Retinal pigment epithelial cell (primary cell): ENCODE measurements around the gene ZDHHC8.

Source experiments
- DNase-seq: peaks from one replicate; pipeline ENCODE4 v3.0.0-alpha.2; 2010; ENCODE audit warnings: low read depth
- H3K4me3 ChIP-seq: 2 replicates; pipeline ENCODE4 v1.5.1; 2011; ENCODE audit warnings: mild to moderate bottlenecking, low read length, control low read depth, moderate library complexity
- TF ChIP-seq, protein P1 (sequence below): conservative IDR thresholded peaks from 2 replicates; pipeline ENCODE4 v1.5.1; 2011; ENCODE audit warnings: low read depth, low read length, control low read depth, inconsistent platforms

ZDHHC8 gene

GRCh38 chr22:20086763-20087162 lies 44.8 kb upstream of the ZDHHC8 start:
- no peak overlapping the region for H3K4me3 ChIP-seq
- TF ChIP-seq, protein P1, sequence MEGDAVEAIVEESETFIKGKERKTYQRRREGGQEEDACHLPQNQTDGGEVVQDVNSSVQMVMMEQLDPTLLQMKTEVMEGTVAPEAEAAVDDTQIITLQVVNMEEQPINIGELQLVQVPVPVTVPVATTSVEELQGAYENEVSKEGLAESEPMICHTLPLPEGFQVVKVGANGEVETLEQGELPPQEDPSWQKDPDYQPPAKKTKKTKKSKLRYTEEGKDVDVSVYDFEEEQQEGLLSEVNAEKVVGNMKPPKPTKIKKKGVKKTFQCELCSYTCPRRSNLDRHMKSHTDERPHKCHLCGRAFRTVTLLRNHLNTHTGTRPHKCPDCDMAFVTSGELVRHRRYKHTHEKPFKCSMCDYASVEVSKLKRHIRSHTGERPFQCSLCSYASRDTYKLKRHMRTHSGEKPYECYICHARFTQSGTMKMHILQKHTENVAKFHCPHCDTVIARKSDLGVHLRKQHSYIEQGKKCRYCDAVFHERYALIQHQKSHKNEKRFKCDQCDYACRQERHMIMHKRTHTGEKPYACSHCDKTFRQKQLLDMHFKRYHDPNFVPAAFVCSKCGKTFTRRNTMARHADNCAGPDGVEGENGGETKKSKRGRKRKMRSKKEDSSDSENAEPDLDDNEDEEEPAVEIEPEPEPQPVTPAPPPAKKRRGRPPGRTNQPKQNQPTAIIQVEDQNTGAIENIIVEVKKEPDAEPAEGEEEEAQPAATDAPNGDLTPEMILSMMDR: no peak
- no peak for DNase-seq

GRCh38 chr22:20087319-20088262 lies 44.0 kb upstream of the ZDHHC8 start:
- H3K4me3 ChIP-seq: no peak overlapping the region
- no peak for DNase-seq
- TF ChIP-seq, protein P1: no peak

DNA sequence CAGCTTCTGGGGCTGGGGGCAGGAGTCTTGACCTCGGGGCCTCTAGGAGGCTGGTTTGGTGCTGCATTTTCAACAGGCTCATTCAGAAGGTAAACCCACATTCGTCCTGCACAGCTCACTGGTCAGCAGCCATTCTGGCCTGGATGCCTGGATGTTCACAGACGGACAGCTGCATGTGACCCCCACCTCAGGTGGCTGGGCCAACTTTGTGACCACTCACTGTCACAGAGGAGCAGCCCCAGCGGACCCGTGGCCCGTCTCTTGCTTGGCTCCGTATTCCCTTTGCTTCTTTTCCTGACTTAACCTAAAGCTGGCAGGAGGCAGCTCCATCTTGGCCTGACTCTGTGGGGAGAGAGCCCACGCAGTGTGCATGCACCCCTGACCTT lies 43.3 kb upstream of the ZDHHC8 start:
- no peak overlapping the region for H3K4me3 ChIP-seq
- TF ChIP-seq, protein P1: no peak
- DNase-seq: no peak

- TF ChIP-seq, protein P1: no peak
- no peak for DNase-seq
These were observed 42.2 kb upstream of the ZDHHC8 start for GRCh38 chr22:20089226-20089976.

GRCh38 chr22:20089977-20090729 lies 41.5 kb upstream of the ZDHHC8 start:
- H3K4me3 ChIP-seq: no peak overlapping the region
- DNase-seq: no peak
- TF ChIP-seq, protein P1: no peak

More at GRCh38 chr22:20089226-20089976, 42.2 kb upstream of the ZDHHC8 start:
- no peak overlapping the region for H3K4me3 ChIP-seq

DNA sequence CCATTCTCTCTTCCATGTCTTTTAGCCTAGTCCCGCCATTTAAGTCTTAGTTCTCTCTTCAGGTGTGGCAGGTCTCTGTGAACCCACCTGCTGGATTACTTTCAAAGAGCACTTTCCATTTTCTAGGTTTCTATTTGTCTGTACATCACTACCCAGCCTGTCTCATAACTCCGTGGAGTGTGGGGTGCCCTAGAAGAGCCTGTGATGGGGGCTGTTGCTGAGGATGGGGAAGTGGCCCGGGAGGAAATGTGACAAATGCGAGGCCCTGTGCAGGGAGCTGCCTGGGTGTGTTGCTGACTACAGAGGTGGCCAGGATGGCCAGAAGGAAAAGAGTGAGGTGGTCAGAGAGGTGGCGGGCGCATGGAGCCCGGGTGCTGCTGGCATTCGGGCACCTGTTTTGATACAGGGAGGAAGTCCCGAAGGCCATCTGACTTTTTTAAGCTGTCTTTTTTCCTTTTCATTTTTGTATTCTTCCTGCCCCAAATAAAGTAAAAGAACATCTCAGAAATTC lies 40.8 kb upstream of the ZDHHC8 start:
- TF ChIP-seq, protein P1: no peak
- no peak overlapping the region for H3K4me3 ChIP-seq
- DNase-seq: no peak
